ENCODE measurements around the gene RAB20. TPM values are rescaled to one million over a fixed set of nuclear protein-coding genes. Genes with fewer than 3 reads are reported as not detected.

The RAB20 gene
- total RNA-seq, 1 donor from 2014 or later: 8.2 TPM

DNA sequence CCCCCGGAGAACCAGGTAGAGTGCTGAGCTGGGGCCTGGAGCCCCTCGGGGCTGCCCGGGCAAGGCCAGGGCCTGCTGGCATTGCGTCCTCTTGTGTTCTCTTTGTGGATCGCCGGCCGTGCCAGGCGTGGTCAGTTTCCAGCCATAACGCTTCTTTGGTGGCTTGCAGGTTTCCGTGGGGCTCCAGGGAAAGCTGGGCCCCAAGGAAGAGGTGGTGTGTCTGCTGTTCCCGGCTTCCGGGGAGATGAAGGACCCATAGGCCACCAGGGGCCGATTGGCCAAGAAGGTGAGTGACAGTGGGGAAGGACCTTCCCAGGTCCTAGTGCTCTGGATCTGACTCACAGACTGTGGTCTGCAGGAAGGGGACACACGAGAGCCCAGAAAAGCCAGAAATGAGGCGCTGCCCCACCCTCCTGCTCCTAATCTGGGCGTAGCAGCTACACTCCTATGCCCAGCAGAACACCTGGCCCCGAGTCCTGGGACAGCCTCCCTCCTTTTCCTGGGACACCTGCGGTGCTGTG lies 57.5 kb downstream of the RAB20 start:
- FAIRE-seq (no peak), DNase-seq (ENCODE audit: low read depth) (no peak)
- H3K36me3 ChIP-seq (ENCODE audit: control insufficient read depth, insufficient read depth, low read length): peaks cover 2% of the 10 kb centered on the region
- TF ChIP-seq, protein P1, sequence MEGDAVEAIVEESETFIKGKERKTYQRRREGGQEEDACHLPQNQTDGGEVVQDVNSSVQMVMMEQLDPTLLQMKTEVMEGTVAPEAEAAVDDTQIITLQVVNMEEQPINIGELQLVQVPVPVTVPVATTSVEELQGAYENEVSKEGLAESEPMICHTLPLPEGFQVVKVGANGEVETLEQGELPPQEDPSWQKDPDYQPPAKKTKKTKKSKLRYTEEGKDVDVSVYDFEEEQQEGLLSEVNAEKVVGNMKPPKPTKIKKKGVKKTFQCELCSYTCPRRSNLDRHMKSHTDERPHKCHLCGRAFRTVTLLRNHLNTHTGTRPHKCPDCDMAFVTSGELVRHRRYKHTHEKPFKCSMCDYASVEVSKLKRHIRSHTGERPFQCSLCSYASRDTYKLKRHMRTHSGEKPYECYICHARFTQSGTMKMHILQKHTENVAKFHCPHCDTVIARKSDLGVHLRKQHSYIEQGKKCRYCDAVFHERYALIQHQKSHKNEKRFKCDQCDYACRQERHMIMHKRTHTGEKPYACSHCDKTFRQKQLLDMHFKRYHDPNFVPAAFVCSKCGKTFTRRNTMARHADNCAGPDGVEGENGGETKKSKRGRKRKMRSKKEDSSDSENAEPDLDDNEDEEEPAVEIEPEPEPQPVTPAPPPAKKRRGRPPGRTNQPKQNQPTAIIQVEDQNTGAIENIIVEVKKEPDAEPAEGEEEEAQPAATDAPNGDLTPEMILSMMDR (IDR thresholded peaks at IDR 0.05; ENCODE audit: insufficient read depth, low read length, severe bottlenecking): no peak
- H3K4me3 ChIP-seq (ENCODE audit: low read depth, low read length): no peak overlapping the region
- H3K27me3 ChIP-seq (ENCODE audit: control insufficient read depth, insufficient read depth, low read length): no peaks in the 10 kb centered on the region

DNA sequence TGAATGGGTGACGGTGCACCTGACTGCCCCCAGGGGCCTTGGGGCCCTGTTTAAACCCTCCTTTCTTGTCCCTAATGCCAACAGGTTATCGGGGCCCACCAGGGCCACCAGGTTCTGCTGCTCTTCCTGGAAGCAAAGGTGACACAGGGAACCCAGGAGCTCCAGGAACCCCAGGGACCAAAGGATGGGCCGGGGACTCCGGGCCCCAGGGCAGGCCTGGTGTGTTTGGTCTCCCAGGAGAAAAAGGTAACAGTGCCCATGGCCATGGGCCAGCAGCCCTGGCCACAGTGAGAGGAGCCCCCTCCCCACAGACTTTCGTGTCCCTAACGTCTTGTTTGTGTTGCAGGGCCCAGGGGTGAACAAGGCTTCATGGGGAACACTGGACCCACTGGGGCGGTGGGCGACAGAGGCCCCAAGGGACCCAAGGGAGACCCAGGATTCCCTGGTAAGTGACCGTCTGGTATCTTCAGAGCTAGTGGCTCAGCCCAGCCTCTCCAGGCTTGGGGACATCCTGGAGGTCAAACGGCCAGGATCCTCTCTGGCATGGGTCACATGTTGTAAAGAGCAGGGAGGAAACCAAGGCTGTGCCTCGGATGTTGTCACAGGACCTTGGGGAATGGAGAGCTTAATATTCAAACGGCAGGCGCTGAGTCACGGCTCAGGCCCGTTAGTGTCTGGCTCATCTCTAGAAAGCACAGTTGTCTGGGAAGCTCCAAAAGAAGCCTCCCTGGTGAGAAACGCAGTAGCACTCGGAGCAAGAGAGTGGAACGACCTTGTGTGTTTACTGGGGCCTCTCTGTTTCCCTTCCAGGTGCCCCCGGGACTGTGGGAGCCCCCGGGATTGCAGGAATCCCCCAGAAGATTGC lies 58.3 kb downstream of the RAB20 start:
- no peak overlapping the region for H3K4me3 ChIP-seq (ENCODE audit: low read depth, low read length)
- no peaks in the 10 kb centered on the region for H3K27me3 ChIP-seq (ENCODE audit: control insufficient read depth, insufficient read depth, low read length)
- no peak for DNase-seq (ENCODE audit: low read depth)
- TF ChIP-seq, protein P1 (IDR thresholded peaks at IDR 0.05; ENCODE audit: insufficient read depth, low read length, severe bottlenecking): no peak
- H3K36me3 ChIP-seq (ENCODE audit: control insufficient read depth, insufficient read depth, low read length): peaks cover 2% of the 10 kb centered on the region
- no peak for FAIRE-seq

- FAIRE-seq (no peak), DNase-seq (ENCODE audit: low read depth) (no peak)
- H3K36me3 ChIP-seq (ENCODE audit: control insufficient read depth, insufficient read depth, low read length): peaks cover 2% of the 10 kb centered on the region
- H3K27me3 ChIP-seq (ENCODE audit: control insufficient read depth, insufficient read depth, low read length): no peaks in the 10 kb centered on the region
- TF ChIP-seq, protein P1 (IDR thresholded peaks at IDR 0.05; ENCODE audit: insufficient read depth, low read length, severe bottlenecking): no peak
- H3K4me3 ChIP-seq (ENCODE audit: low read depth, low read length): no peak overlapping the region
These were observed 60.3 kb downstream of the RAB20 start for GRCh38 chr13:110501188-110501587.

GRCh38 chr13:110500341-110500740 lies 61.2 kb downstream of the RAB20 start:
- peaks cover 2% of the 10 kb centered on the region for H3K36me3 ChIP-seq (ENCODE audit: control insufficient read depth, insufficient read depth, low read length)
- H3K27me3 ChIP-seq (ENCODE audit: control insufficient read depth, insufficient read depth, low read length): no peaks in the 10 kb centered on the region
- FAIRE-seq: no peak
- H3K4me3 ChIP-seq (ENCODE audit: low read depth, low read length): no peak overlapping the region
- TF ChIP-seq, protein P1 (IDR thresholded peaks at IDR 0.05; ENCODE audit: insufficient read depth, low read length, severe bottlenecking): no peak
- DNase-seq (ENCODE audit: low read depth): no peak

DNA sequence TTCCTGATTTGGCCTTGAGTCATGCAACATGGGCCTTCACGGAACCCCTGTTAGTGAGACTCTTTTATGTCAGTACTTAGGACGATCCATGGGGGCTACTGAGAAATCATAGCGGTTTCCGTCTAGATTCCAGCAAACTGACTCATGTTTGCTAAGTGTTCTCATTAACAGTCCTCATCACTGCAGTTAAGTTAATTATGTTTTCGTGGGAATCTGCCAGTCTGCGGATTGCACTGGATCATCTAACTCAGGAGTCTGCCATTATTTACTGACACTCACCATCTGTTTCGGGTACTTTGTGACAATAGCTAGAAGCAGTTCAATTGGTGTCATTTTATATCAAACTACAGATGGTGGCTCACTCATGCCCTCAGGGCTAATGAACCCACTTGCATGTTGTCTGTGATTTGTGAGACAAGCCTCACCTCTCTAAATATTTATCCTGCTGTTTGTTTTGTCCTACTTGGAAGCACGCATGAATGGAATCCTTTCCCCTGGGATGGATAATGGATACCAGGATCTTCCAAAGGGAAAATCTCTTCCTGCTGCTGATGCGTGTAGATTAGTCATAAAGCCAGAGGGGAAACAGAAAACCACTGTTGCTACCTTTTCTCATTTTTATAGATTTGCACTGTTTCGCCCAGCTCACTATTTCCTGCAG lies 61.8 kb downstream of the RAB20 start:
- FAIRE-seq (no peak), DNase-seq (ENCODE audit: low read depth) (peak; percentile 12)
- Histone ChIP-seq H3K36me3 (ENCODE audit: control insufficient read depth, insufficient read depth, low read length) (peaks cover 2% of the 10 kb centered on the region), H3K4me3 (ENCODE audit: low read depth, low read length) (no peak overlapping the region), H3K27me3 (ENCODE audit: control insufficient read depth, insufficient read depth, low read length) (no peaks in the 10 kb centered on the region)
- TF ChIP-seq, protein P1 (IDR thresholded peaks at IDR 0.05; ENCODE audit: insufficient read depth, low read length, severe bottlenecking): no peak
